Thoracic aorta (tissue), 2 donors: ENCODE data around the gene PTTG1. TPM values are rescaled to one million over a fixed set of nuclear protein-coding genes. Genes with fewer than 3 reads are reported as not detected.
"Not testable (repeated sequence)": the region's sequence is repeated elsewhere in the genome, so short reads cannot be mapped to it uniquely, and the experiment has no call there.

Experiments
- ATAC-seq: fragments of 150-250 bp; one replicate; pipeline ENCODE4 v1.8.0; 2017; ENCODE audit warnings: low read depth; ENCODE audit not compliant: insufficient number of reproducible peaks, low FRiP score
- DNase-seq: peaks from one replicate; pipeline ENCODE4 v3.0.0-alpha.2; 2020; ENCODE audit warnings: low spot score
- H3K27ac ChIP-seq, 2 donors: fragments of 200-600 bp; sonication (generic); 1 replicate in 1 of 2; 2 replicates in 1 of 2; pipeline ENCODE4 v1.5.1; 2016; ENCODE audit warnings: mild to moderate bottlenecking in 2 of 2, moderate library complexity in 2 of 2
- H3K27me3 ChIP-seq: fragments of 200-600 bp; sonication (generic); replicated peaks from 2 replicates; pipeline ENCODE4 v1.6.0; 2016; ENCODE audit warnings: mild to moderate bottlenecking; ENCODE audit not compliant: insufficient read depth
- H3K36me3 ChIP-seq: fragments of 200-600 bp; sonication (generic); one replicate; pipeline ENCODE4 v1.5.1; 2016
- H3K4me1 ChIP-seq, 2 donors: fragments of 200-600 bp; sonication (generic); 1 replicate in 1 of 2; 2 replicates in 1 of 2; pipeline versions ENCODE4 v1.5.1 to v1.6.0; 2016; ENCODE audit warnings: low read depth in 2 of 2, mild to moderate bottlenecking in 1 of 2; ENCODE audit not compliant: control insufficient read depth in 1 of 2
- H3K4me3 ChIP-seq: fragments of 200-600 bp; sonication (generic); 2 replicates; pipeline ENCODE4 v1.5.1; 2016; ENCODE audit warnings: mild to moderate bottlenecking
- H3K9me3 ChIP-seq: fragments of 200-600 bp; sonication (generic); 2 replicates; pipeline ENCODE4 v1.5.1; 2016
- CTCF ChIP-seq: fragments of 200-600 bp; sonication (generic); IDR thresholded peaks from one replicate; pipeline ENCODE4 v1.5.1; 2019; ENCODE audit warnings: antibody characterized with exemption
- total RNA-seq, 2 donors: library from RNA; depleted of rRNA; stranded (reverse); fragments of >200 nt; gene quantifications; one replicate each; pipeline versions ENCODE4 v1.1.0 to v1.2.3, GENCODE V29; 2016

PTTG1 gene
- total RNA-seq, 2 donors from 2014 or later = 2.2 TPM; not detected in 1

DNA sequence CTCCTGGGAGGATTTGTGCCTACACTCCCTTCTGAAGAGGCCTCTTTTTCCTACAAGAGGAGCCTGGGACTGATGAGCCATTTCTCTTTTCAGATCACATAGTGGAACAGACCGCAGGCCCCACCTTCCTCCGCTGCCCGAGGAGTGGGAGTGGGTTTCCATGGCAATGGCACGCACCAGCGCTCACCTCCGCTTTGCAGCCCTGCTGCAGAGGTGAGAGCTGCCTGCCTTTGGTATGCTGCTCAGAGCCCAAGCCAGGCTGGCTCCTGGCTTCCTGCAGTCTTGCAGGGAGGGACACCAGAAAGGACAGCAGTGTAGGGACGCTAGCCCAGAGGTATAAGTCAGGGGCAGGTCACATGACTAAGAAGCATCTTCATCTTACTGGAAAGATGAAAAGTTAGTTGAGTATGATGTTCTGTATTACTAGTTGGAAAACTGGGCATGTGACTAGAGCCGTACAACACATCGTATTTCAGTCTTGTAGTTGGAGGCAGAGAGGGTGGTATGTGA lies 12.4 kb downstream of the PTTG1 start:
- no peak for DNase-seq
- TF ChIP-seq CTCF = no peak
- Histone ChIP-seq H3K4me1 (peaks cover 4 to 5% of the 10 kb centered on the region in 2 donors), H3K9me3 (no peaks in the 10 kb centered on the region), H3K4me3 (no peak overlapping the region), H3K36me3 (no peaks in the 10 kb centered on the region), H3K27me3 (no peaks in the 10 kb centered on the region), H3K27ac (no peak overlapping the region)
- no peak for ATAC-seq

- Histone ChIP-seq H3K27ac (no peak overlapping the region), H3K36me3 (no peaks in the 10 kb centered on the region), H3K27me3 (no peaks in the 10 kb centered on the region), H3K4me3 (no peak overlapping the region), H3K4me1 (peaks cover 4 to 5% of the 10 kb centered on the region in 2 donors), H3K9me3 (no peaks in the 10 kb centered on the region)
- ATAC-seq (no peak), DNase-seq (no peak)
- TF ChIP-seq CTCF = no peak
Measured at GRCh38 chr5:160435532-160435931, 13.9 kb downstream of the PTTG1 start.

- no peaks in the 10 kb centered on the region for H3K9me3 ChIP-seq
- no peaks in the 10 kb centered on the region for H3K27me3 ChIP-seq
- H3K27ac ChIP-seq = no peak overlapping the region
- TF ChIP-seq CTCF = no peak
- DNase-seq (no peak), ATAC-seq (no peak)
- H3K4me3 ChIP-seq = no peak overlapping the region
- H3K4me1 ChIP-seq = peaks cover 4 to 5% of the 10 kb centered on the region in 2 donors
- H3K36me3 ChIP-seq = no peaks in the 10 kb centered on the region
Measured at GRCh38 chr5:160436017-160436416, 14.4 kb downstream of the PTTG1 start.

- H3K4me3 ChIP-seq, H3K4me1 ChIP-seq, DNase-seq, ATAC-seq, H3K27me3 ChIP-seq, H3K27ac ChIP-seq, H3K9me3 ChIP-seq, H3K36me3 ChIP-seq: not testable (repeated sequence)
Measured at GRCh38 chr5:160436661-160437060, 15.0 kb downstream of the PTTG1 start.

- DNase-seq = no peak
- ATAC-seq = no peak
- Histone ChIP-seq H3K4me1 (peaks cover 4 to 5% of the 10 kb centered on the region in 2 donors), H3K27ac (no peak overlapping the region), H3K27me3 (no peaks in the 10 kb centered on the region), H3K9me3 (no peaks in the 10 kb centered on the region), H3K36me3 (no peaks in the 10 kb centered on the region), H3K4me3 (no peak overlapping the region)
- TF ChIP-seq CTCF = no peak
Measured at GRCh38 chr5:160437271-160437670, 15.6 kb downstream of the PTTG1 start.
